Smooth muscle cell of the pulmonary artery (primary cell): Measurements from ENCODE around the gene ATXN7L2. TPM values are rescaled to one million over a fixed set of nuclear protein-coding genes. Genes with fewer than 3 reads are reported as not detected.

Experiments used
- total RNA-seq: library from RNA; depleted of rRNA; stranded (reverse); fragments of >200 nt; gene quantifications from 2 replicates; pipeline ENCODE4 v1.2.3, GENCODE V29; 2014

ATXN7L2 gene
- 1.2 and 1.3 TPM in 2 replicates for total RNA-seq

GRCh38 chr1:109483672-109484518 lies at the start of gene ATXN7L2:
Gene ATXN7L2, plus strand, starts transcription at chr1:109483905. Its CDS starts 49 bp downstream, at chr1:109483954.

GRCh38 chr1:109466452-109467300 lies 17.0 kb upstream of the ATXN7L2 start, which contains the start of gene SYPL2:
Gene SYPL2, plus strand, starts transcription at chr1:109466546. Its CDS starts 298 bp downstream, at chr1:109466844.

GRCh38 chr1:109493805-109494539 lies 10.3 kb downstream of the ATXN7L2 start, which contains the start of gene CYB561D1:
Gene CYB561D1, plus strand, starts transcription at chr1:109494094. Its CDS starts 46 bp downstream, at chr1:109494140.

GRCh38 chr1:109509176-109510134 lies 25.8 kb downstream of the ATXN7L2 start, which contains the start of gene AMIGO1:
Gene AMIGO1, minus strand, starts transcription at chr1:109509727. Its CDS starts 815 bp downstream, at chr1:109508912.

GRCh38 chr1:109539676-109540075 lies 56.0 kb downstream of the ATXN7L2 start, which contains the start of gene GPR61:
Gene GPR61, plus strand, starts transcription at chr1:109539872. Its CDS starts 3,151 bp downstream, at chr1:109543023.

Other genes starting within 250 kb of the ATXN7L2 start
- gene CELSR2, start 234.4 kb upstream of the ATXN7L2 start, total RNA-seq = 4.8 and 6.3 TPM in 2 replicates
- gene PSRC1, start 200.8 kb upstream of the ATXN7L2 start, total RNA-seq = 1.8 and 4.7 TPM in 2 replicates
- not detected in 2 replicates for gene MYBPHL, start 176.9 kb upstream of the ATXN7L2 start, total RNA-seq
- gene SORT1, start 86.0 kb upstream of the ATXN7L2 start, total RNA-seq = 16.7 and 27.4 TPM in 2 replicates
- gene PSMA5, start 57.5 kb upstream of the ATXN7L2 start, total RNA-seq = 36.6 and 52.4 TPM in 2 replicates
- 0.56 and 0.91 TPM in 2 replicates for gene SYPL2, start 17.4 kb upstream of the ATXN7L2 start, total RNA-seq
- 6.5 and 10.4 TPM in 2 replicates for gene CYB561D1, start 10.2 kb downstream of the ATXN7L2 start, total RNA-seq
- 3.3 and 4.9 TPM in 2 replicates for gene AMIGO1, start 25.8 kb downstream of the ATXN7L2 start, total RNA-seq
- 0.13 TPM in 1 of 2 replicates, not detected in the other for gene GPR61, start 56.0 kb downstream of the ATXN7L2 start, total RNA-seq
- 14.9 and 16.0 TPM in 2 replicates for gene GNAI3, start 64.7 kb downstream of the ATXN7L2 start, total RNA-seq
- gene GNAT2, start 135.7 kb downstream of the ATXN7L2 start, total RNA-seq = 0.30 and 0.33 TPM in 2 replicates
- 98.9 and 120 TPM in 2 replicates for gene AMPD2, start 135.9 kb downstream of the ATXN7L2 start, total RNA-seq
- gene GSTM4, start 172.2 kb downstream of the ATXN7L2 start, total RNA-seq = 7.8 and 12.9 TPM in 2 replicates
- 26.5 and 27.1 TPM in 2 replicates for gene GSTM2, start 184.2 kb downstream of the ATXN7L2 start, total RNA-seq
- not detected in 2 replicates for gene GSTM1, start 203.9 kb downstream of the ATXN7L2 start, total RNA-seq
- 4.1 and 5.0 TPM in 2 replicates for gene GSTM5, start 228.3 kb downstream of the ATXN7L2 start, total RNA-seq